Ramos (cell line): ENCODE data around the gene GPR35.
"Not testable (repeated sequence)": the region's sequence is repeated elsewhere in the genome, so short reads cannot be mapped to it uniquely, and the experiment has no call there.

Experiments
- in situ Hi-C: fragments of 300-500 bp; cut with MboI; formaldehyde crosslinking; loops from one replicate; pipeline ENCODE4 v1.14.3; 2022; ENCODE audit warnings: low sequenced_read_pairs; ENCODE audit not compliant: unreplicated experiment

The GPR35 gene

GRCh38 chr2:240601061-240601830, 24.0 kb upstream of the GPR35 start:
- in situ Hi-C loops, result no loop called here

GRCh38 chr2:240601831-240602160, 23.5 kb upstream of the GPR35 start:
- in situ Hi-C loops, result no loop called here

DNA sequence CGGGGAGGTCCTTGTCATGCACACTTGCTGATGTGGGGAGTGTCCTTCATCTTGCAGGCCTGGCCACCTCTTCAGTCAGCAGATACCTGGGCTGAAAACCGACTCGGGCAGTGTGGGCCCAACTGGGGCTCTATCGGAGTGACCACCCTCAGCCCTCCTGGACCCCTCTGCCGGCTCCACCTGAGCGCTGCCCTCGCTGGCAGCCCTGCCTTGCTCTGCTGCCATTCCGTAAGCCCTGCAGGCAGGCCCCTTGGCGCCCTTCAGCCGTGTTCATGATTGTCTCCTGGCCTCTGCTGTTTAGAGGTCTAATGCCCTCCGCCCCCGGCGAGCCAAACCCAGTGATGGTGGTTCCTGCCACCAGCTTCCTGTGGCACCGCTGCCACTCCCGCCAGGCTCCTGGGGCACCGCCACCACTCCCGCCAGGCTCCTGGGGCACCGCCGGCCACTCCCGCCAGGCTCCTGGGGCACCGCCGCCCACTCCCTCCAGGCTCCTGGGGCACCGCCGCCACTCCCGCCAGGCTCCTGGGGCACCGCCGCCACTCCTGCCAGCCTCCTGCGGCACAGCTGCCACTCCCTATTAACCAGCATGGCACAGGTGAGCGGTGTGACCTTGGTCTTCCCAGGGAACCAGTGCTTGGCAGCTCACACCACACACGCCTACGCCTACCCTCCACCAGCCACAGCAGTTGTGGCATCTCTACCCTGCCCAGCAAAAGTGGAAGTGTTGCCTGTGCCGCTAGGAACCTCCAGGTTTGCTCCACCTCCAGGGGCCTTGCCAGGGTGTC, 22.8 kb upstream of the GPR35 start:
- in situ Hi-C loops, result no loop called here

GRCh38 chr2:240603081-240603835, 22.0 kb upstream of the GPR35 start:
- in situ Hi-C loops, result no loop called here

- in situ Hi-C loops, result no loop called here
These were observed 21.4 kb upstream of the GPR35 start for GRCh38 chr2:240603846-240604245.

- in situ Hi-C loops, result no loop called here
These were observed 20.9 kb upstream of the GPR35 start for GRCh38 chr2:240604291-240604938.

DNA sequence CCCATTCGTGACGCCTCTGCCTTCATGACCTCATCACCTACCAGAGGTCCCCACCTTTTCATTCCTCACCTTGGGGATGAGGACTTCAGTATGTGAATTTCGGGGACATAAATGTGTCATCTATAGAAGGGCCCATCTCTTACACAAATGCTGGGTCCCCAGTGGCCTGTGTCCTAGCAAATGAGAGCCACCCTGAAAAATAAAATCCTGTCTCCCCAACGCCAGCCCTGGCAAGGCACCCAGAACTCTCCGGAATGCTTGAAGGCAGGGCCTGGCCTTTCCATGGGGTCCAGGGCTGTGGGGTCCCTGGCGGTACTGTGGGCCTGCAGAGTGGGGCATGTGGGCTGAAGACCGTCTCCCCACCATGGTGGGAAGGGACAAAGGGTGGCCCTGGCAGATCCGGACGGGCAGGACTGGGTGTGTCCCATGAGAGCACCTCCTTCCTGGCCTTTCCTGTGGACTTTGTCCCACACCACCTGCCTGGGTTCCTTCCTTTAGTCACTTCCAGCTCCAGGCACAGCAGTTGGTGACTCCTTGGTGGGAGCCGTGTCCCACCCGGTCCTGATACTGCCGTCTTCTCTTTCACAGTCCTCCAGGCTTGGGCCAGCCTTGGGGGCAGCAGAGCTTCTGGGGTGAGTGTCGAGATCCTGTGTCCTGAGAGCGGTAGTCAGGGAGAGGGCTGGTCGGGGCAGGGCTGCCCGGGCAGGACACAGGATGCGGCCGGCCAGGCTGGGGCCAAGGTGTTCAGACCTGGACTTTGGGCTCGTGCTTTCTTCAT, 20.2 kb upstream of the GPR35 start:
- in situ Hi-C loops, result no loop called here

- in situ Hi-C loops, result no loop called here
These were observed 19.2 kb upstream of the GPR35 start for GRCh38 chr2:240605867-240606743.

- in situ Hi-C loops, result no loop called here
These were observed 13.6 kb upstream of the GPR35 start for GRCh38 chr2:240611601-240612210.

GRCh38 chr2:240613781-240614180, 11.5 kb upstream of the GPR35 start:
- in situ Hi-C loops, result no loop called here

GRCh38 chr2:240614391-240614790, 10.9 kb upstream of the GPR35 start:
- in situ Hi-C loops, result no loop called here

DNA sequence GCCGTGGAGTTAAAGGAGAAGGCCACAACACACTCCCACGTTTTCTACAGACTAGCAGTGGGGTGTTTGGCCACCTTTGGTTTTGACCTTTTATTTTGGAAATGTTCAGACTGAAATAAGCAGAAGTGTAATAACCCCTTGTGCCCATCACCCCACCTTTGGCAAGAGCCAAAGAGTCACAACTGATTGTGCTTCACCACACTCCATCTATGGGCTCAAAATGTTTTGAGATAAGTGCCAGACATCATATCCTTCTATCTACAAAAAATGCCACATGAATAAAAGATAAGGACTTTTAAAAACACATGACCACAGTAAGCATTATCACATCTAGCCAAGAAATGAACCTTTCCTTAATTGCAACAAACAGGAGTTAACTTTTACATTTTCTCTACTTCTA, 9.9 kb upstream of the GPR35 start:
- in situ Hi-C loops, result no loop called here

GRCh38 chr2:240615820-240616547, 9.3 kb upstream of the GPR35 start:
- in situ Hi-C loops, result no loop called here

- in situ Hi-C loops, result not testable (repeated sequence)
These were observed 8.2 kb upstream of the GPR35 start for GRCh38 chr2:240616860-240617666.

GRCh38 chr2:240618776-240619175, 6.5 kb upstream of the GPR35 start:
- in situ Hi-C loops, result no loop called here

DNA sequence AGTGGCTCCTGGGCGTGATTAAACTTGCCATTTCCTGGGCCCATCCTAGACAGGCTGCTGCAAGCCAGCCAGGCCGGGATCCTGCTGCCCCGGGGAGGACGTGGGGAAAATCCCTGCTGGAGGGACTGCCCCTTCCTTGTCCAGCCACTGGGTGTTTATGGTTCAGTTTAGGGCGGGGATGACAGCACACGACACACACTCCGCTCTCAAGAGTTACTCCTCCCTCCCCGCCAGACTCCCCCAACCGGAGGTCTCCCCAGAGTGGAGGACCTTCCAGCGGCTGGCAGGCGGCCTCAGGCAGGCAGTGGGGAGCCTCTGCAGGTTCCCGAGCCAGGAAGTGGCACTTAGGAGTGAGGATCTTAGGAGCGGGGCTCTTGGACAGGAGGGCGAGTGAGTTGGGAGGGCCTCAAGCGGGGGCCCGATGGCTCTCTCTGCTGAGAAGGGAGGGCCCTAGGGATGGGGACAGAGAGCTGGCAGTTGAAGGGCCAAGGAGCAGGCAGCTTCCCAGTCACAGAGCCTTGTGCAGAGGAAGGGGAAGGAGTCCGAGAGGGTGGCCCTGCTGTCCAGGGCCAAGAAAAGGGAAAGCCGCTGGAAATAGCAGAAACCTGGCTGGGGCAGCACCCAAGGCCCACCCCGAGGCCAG, 5.7 kb upstream of the GPR35 start:
- in situ Hi-C loops, result no loop called here
